ENCODE data around the gene FHIT.

DNA sequence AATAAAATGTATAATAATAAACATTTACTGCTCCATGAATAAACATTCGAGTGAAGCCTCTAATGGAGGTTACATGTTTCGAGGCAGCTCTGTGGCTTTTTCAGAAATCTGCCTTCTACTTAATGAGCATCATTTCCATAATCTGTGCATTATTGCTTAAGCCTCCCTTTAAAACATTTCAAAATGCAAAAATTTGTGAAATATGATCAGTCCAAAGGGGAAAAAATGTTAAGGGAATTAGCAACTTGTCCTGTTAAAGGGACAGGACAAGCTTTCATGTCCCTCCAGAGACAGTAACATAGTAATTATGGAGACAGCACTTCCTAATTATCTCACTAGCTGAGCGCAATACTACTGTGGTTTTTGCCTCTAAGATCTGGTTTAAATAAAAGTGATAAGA, 1314.8 kb downstream of the FHIT start:
- TF ChIP-seq EP300 (IDR thresholded peaks at IDR 0.05) = no peak
- TF ChIP-seq, protein P1, sequence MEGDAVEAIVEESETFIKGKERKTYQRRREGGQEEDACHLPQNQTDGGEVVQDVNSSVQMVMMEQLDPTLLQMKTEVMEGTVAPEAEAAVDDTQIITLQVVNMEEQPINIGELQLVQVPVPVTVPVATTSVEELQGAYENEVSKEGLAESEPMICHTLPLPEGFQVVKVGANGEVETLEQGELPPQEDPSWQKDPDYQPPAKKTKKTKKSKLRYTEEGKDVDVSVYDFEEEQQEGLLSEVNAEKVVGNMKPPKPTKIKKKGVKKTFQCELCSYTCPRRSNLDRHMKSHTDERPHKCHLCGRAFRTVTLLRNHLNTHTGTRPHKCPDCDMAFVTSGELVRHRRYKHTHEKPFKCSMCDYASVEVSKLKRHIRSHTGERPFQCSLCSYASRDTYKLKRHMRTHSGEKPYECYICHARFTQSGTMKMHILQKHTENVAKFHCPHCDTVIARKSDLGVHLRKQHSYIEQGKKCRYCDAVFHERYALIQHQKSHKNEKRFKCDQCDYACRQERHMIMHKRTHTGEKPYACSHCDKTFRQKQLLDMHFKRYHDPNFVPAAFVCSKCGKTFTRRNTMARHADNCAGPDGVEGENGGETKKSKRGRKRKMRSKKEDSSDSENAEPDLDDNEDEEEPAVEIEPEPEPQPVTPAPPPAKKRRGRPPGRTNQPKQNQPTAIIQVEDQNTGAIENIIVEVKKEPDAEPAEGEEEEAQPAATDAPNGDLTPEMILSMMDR (IDR thresholded peaks at IDR 0.05) = no peak

All from ovary (tissue), 3 donors.